ENCODE results near the gene LIN37.

DNA sequence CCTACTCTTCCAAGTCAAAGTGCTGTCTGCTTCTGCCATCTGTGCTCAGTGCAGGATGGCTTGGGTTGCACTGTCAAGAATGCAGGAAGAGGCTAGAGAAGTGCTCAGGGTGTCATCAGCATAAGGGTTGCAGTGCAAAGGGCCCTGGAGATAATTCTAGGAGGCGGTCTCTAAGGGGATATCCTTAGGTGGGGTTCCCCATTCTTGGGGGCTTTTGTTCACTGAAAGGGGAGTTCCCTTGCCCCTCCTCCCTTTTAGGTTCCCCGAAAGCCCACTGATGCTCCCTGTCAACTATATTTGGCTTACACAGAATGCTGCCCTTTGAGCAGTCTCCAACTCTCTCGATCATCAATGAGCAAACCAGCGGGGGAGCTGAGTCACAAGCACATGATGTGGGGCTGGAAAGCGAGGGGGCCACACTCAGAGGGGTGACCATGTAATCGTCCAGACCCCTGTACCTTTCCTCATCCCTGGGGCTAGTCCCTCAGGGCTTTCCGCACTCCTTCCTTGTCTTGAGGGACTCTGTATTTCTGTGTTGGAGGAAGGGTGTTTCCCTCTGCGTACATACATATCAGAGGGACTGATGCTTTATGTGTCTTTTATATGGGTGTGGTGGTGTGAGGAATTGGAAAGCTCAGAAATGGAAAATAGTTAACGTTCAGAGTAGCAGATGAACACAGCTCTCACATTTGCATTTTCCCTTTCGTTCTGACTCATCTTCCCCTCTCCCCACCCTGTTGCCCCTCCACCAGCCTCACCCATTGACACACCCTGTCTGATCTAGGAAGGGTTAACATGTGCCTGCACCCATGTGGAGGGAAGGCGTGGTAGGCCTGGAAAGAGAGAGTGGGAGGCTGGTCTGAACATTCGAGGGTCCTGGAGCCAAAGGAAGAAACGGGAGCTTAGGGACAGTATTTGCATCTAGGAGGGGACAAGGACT is 37.3 kb upstream of the LIN37 start:
- TF ChIP-seq, protein P1, sequence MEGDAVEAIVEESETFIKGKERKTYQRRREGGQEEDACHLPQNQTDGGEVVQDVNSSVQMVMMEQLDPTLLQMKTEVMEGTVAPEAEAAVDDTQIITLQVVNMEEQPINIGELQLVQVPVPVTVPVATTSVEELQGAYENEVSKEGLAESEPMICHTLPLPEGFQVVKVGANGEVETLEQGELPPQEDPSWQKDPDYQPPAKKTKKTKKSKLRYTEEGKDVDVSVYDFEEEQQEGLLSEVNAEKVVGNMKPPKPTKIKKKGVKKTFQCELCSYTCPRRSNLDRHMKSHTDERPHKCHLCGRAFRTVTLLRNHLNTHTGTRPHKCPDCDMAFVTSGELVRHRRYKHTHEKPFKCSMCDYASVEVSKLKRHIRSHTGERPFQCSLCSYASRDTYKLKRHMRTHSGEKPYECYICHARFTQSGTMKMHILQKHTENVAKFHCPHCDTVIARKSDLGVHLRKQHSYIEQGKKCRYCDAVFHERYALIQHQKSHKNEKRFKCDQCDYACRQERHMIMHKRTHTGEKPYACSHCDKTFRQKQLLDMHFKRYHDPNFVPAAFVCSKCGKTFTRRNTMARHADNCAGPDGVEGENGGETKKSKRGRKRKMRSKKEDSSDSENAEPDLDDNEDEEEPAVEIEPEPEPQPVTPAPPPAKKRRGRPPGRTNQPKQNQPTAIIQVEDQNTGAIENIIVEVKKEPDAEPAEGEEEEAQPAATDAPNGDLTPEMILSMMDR (conservative IDR thresholded peaks at IDR 0.05): no peak
- no peak for TF ChIP-seq ZFX (IDR thresholded peaks at IDR 0.05)
